ENCODE results near the gene PRKCZ.

Gene PRKCZ

DNA sequence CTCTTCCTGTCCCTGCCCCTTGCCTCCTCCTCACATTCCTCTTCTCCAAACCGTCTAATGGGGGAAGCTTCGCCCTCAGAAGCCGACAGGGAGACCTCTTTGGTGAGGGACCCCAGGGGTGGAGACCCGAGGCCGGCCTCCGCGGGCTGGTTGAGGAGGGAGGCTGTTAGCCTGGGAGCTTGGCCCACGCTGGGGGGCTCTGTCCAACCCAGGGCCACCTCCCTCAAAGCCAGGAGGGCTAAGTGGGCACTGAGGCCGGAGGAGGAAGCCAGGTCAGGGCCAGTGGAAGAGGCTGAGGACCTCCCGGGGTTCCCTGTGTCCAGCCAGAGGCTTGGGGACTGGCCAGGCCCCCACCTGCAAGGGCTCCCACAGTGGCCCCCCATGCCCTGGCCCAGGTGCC, 25.8 kb upstream of the PRKCZ start:
- in situ Hi-C loops (cut with HindIII; ENCODE audit: low sequenced_read_pairs), result no loop called here

GRCh38 chr1:2024887-2025286, 25.3 kb upstream of the PRKCZ start:
- in situ Hi-C loops (cut with HindIII; ENCODE audit: low sequenced_read_pairs), result no loop called here

DNA sequence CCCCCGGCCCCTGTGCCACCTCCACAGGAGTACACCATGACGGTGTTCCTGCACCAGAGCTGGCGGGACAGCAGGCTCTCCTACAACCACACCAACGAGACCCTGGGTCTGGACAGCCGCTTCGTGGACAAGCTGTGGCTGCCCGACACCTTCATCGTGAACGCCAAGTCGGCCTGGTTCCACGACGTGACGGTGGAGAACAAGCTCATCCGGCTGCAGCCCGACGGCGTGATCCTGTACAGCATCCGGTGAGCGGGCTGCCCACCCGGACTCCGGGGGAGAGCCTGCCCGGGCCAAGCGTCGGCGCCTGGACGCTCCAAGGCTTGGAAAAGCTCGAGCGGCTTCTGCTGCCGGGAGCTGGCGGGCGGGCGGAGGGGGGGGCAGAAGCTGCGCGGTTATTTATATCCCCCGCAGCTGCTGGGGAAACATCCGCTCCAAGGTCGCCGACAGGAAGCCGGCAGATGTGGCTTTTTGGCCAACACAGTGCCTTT, 24.7 kb upstream of the PRKCZ start:
- in situ Hi-C loops (cut with HindIII; ENCODE audit: low sequenced_read_pairs), result no loop called here

- in situ Hi-C loops (cut with HindIII; ENCODE audit: low sequenced_read_pairs), result no loop called here
These were observed 22.1 kb upstream of the PRKCZ start for GRCh38 chr1:2027961-2028583.

DNA sequence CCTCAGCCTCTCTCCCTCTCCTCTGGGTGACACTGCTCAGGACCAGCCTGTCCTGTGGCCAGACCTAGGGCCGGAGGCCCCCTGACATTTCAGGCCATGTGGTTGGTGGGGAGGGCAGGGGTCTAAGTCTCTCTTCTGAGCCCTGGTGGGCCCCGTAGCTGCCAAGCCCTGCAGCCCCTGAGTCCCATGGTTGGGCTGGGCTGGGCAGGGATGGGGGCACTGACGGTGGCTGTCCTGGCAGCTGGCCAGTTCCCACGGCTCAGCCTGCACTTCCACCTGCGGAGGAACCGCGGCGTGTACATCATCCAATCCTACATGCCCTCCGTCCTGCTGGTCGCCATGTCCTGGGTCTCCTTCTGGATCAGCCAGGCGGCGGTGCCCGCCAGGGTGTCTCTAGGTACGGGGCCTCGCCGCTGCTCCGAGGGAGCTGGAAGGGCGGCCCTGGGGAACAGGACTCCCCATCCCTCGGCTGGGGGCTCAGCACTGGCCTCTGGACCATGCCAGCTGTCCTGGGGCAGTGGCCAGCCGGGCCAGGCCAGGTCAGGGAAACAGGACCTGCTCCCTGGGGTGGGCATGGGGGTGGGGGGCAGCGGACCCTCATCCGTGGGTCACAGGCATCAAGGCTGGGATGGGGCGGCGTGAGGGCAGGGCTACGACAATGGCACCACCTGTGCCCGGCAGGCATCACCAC, 21.2 kb upstream of the PRKCZ start:
- in situ Hi-C loops (cut with HindIII; ENCODE audit: low sequenced_read_pairs), result no loop called here

GRCh38 chr1:2029561-2029960, 20.6 kb upstream of the PRKCZ start:
- in situ Hi-C loops (cut with HindIII; ENCODE audit: low sequenced_read_pairs), result no loop called here

DNA sequence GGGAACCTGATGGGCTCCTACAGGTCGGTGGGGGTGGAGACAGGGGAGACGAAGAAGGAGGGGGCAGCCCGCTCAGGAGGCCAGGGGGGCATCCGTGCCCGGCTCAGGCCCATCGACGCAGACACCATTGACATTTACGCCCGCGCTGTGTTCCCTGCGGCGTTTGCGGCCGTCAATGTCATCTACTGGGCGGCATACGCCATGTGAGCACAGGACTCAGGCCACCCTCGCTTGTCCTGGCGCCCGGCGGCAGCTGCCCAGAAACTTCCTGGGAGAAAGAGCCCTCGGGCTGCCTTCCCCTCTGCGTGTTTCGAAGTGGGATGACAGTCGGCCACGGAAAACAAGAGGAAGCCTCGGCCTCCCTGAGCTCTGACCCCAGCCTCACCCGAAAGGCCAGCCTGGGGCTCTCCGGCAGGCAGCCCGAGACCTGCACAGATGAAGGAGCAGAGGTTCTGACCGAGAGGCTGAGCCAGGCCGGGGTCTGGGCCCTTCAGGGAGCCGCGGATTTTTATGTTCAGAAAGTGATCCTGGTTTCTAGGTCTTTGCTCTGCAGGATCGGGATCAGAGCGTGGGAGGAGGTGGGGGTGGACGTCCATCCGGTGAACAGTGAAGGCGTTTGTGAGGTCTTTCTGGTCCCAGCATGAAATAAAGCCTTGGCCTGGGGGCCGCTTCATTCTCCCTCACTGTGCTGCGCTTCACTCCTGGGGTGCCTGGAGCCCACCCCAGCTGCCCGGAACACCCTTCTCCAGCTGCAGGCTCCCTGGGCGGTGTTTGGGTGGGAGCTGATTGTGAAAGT, 19.9 kb upstream of the PRKCZ start:
- in situ Hi-C loops (cut with HindIII; ENCODE audit: low sequenced_read_pairs), result no loop called here

- in situ Hi-C loops (cut with HindIII; ENCODE audit: low sequenced_read_pairs), result no loop called here
These were observed 18.4 kb upstream of the PRKCZ start for GRCh38 chr1:2031546-2032540.

- in situ Hi-C loops (cut with HindIII; ENCODE audit: low sequenced_read_pairs), result no loop called here
These were observed 17.5 kb upstream of the PRKCZ start for GRCh38 chr1:2032737-2033136.

- in situ Hi-C loops (cut with HindIII; ENCODE audit: low sequenced_read_pairs), result no loop called here
These were observed 17.0 kb upstream of the PRKCZ start for GRCh38 chr1:2033165-2033564.

DNA sequence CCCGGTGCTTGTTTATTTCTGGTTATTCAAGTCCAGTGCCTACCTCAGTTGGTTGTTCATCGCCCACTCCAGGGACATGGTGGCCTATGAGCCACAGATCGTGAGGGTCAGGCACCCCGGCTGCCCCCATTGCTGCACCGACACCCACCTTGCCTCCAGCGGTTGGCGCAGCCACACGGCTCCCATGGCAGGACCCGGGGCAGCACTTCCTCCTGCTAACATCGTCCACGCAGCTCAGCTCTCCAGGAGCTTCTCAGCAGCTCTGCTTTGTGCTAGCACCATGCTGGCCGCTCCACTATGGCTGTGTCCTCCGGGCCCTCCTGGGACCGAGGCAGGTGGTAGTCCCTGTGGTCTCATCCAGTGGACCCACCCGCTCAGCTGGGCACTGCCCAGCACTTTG, 13.9 kb upstream of the PRKCZ start:
- in situ Hi-C loops (cut with HindIII; ENCODE audit: low sequenced_read_pairs), result no loop called here

- in situ Hi-C loops (cut with HindIII; ENCODE audit: low sequenced_read_pairs), result no loop called here
These were observed 12.8 kb upstream of the PRKCZ start for GRCh38 chr1:2037314-2037979.

DNA sequence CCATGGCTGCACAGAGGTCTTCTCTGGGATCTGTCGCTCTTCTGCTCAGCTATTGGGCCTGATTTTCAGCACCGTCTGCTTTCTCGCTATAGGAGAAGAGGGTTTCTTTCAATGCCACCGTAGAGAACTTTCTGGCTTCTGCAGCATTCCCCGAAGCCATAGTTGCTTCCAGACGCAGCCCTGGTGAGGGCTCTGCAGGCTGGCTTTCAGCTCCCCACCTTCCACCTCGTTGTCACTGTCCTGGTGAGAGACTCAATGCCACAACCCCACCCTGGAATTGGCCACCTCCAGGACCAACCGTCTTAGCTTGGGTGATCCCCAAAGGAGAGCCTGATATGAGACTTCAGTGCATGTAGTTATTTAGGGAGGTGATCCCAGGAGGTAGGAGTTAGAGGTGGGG, 12.0 kb upstream of the PRKCZ start:
- in situ Hi-C loops (cut with HindIII; ENCODE audit: low sequenced_read_pairs), result no loop called here

GRCh38 chr1:2039251-2039650, 11.0 kb upstream of the PRKCZ start:
- in situ Hi-C loops (cut with HindIII; ENCODE audit: low sequenced_read_pairs), result no loop called here

DNA sequence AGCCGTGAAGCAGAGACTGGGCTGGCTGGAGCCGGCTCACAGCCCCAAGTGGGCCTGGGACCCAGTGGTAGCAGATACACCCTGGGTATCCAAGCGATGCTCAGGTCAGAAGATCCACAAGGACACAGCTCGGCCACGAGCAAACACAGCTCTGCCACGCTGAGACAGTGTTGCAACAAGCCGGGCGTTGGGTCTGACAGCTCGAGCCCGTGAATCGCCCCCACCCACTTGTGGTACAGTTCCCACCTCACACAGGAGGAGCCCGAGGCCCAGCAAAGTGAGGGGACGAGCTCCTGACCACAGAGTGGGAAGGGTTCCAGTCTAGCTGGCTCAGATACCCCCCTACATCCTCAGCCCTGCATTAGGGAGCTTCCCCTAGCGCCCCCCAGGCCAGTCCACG, 8.9 kb upstream of the PRKCZ start:
- in situ Hi-C loops (cut with HindIII; ENCODE audit: low sequenced_read_pairs), result loop anchor here (10.0 kb wide), 1 partner anchor 73 kb away; no protein-coding TSS in a partner anchor

GRCh38 chr1:2041887-2042286, 8.3 kb upstream of the PRKCZ start:
- in situ Hi-C loops (cut with HindIII; ENCODE audit: low sequenced_read_pairs), result loop anchor here (10.0 kb wide), 1 partner anchor 73 kb away; no protein-coding TSS in a partner anchor

- in situ Hi-C loops (cut with HindIII; ENCODE audit: low sequenced_read_pairs), result loop anchor here (10.0 kb wide), 1 partner anchor 72 kb away; no protein-coding TSS in a partner anchor
These were observed 7.1 kb upstream of the PRKCZ start for GRCh38 chr1:2042830-2043773.

DNA sequence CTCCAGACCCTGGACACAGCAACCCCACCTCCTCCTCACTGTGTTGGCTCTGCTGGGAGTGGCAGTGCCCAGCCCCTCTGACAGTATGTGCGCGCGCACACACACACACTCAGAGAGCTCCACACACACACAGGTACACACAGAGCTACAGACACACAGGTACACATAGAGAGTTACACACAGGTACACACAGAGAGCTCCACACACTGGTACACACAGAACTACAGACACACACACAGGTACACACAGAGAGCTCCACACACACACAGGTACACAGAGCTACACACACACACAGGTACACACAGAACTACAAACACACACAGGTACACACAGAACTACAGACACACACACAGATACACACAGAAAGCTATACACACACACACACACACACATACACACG, 6.3 kb upstream of the PRKCZ start:
- in situ Hi-C loops (cut with HindIII; ENCODE audit: low sequenced_read_pairs), result loop anchor here (10.0 kb wide), 1 partner anchor 71 kb away; no protein-coding TSS in a partner anchor

Data from DLD1 (cell line).